Prostate gland (tissue), 2 donors: ENCODE results near the gene TIPARP. TPM values are rescaled to one million over a fixed set of nuclear protein-coding genes. Genes with fewer than 3 reads are reported as not detected.

ENCODE experiments used
- DNase-seq: peaks from one replicate; pipeline ENCODE4 v3.0.0-alpha.2; 2019; ENCODE audit warnings: low spot score
- H3K27ac ChIP-seq, 2 donors: fragments of 200-600 bp; sonication (generic); 2 replicates each; pipeline ENCODE4 v1.5.1; 2017 to 2019
- H3K27me3 ChIP-seq: fragments of 200-600 bp; sonication (generic); replicated peaks from 2 replicates; pipeline ENCODE4 v1.5.1; 2019; ENCODE audit not compliant: insufficient read depth
- H3K36me3 ChIP-seq, 2 donors: fragments of 200-600 bp; sonication (generic); 1 replicate in 1 of 2; 2 replicates in 1 of 2; pipeline versions ENCODE4 v1.5.1 to v1.8.1; 2017 to 2019
- H3K4me1 ChIP-seq: fragments of 200-600 bp; sonication (generic); replicated peaks from 2 replicates; pipeline ENCODE4 v1.5.1; 2019
- H3K4me3 ChIP-seq, 2 donors: fragments of 200-600 bp; sonication (generic); 2 replicates each; pipeline ENCODE4 v1.5.1; 2017 to 2019
- H3K9me3 ChIP-seq: fragments of 200-600 bp; sonication (generic); 2 replicates; pipeline ENCODE4 v1.5.1; 2017
- CTCF ChIP-seq, 4 experiments: fragments of 200-600 bp in 2 of 4; fragments of 450-650 bp in 2 of 4; sonication (generic) in 2 of 4; IDR thresholded peaks; 1 replicate in 3 of 4; 2 replicates in 1 of 4; pipeline ENCODE4 v1.5.1; 2016 to 2019; ENCODE audit warnings: antibody characterized with exemption in 4 of 4, mild to moderate bottlenecking in 2 of 4, moderate library complexity in 2 of 4
- POLR2A ChIP-seq: fragments of 450-650 bp; IDR thresholded peaks from one replicate; pipeline ENCODE4 v1.6.1; 2016; ENCODE audit warnings: antibody characterized with exemption, mild to moderate bottlenecking
- POLR2AphosphoS5 ChIP-seq: sonication (generic); formaldehyde crosslinking; IDR thresholded peaks from one replicate; pipeline ENCODE4 v1.6.1; 2017; ENCODE audit warnings: antibody characterized with exemption
- WGBS: methylation state at CpG from one replicate; pipeline ENCODE4 v1.1.5; 2018; 5-methylcytosine and 5-hydroxymethylcytosine counted together
- intact Hi-C: fragments of 100-400 bp; cut with DNase I; formaldehyde crosslinking; loops from one replicate; pipeline ENCODE4 v1.14.2; 2022
- total RNA-seq, 2 donors: library from RNA; depleted of rRNA; stranded (reverse); fragments of >200 nt; gene quantifications; one replicate each; pipeline ENCODE4 v1.1.0, GENCODE V29; 2016

The TIPARP gene
- total RNA-seq, 2 donors from 2014 or later = 31.9 to 52.0 TPM

DNA sequence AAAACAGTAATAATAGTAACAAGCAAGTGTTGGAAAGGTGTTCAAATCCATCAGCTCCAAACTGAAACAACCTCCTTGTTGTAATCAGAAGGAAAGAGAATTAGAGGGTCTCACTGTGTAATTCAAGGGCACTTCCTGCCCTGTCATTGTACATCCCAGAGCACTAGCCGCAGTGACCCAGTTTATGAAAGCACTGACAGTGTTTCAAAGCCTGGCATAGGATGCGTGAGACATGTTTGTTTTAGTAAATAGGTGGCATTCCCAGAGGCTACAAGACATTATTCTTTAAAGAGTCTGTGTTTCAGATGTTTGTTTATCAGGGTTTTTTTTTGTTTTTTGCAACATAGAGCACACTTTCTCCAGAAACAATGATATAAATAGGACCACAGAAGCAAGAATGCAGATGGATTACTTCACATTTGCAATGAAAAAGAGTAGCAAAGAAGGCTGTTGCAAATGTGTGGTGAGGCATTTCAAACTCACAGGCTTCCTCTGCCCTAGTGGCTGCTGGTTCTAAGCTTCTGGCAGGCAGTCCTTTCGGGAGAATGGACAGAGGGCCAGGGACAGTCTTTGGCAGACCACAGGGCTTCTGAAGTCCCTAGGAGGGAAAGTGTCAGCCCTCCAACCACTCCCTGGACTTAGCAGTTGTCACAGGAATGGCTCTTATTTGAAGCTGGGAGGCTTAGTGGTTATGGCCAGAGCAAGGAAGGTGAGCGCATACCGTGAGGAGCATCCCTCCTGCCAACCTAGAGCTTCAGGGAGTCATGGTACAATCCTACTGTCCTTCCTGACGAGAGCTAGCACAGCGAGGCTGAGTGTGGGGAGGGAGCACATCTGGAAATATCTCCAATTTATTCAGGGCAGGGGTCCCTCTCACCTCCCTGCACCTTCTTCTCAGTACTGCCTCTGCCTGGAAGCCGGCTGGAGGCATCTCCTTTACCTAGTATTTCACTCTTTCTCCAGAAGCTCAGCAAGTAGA, 31.4 kb upstream of the TIPARP start:
- H3K9me3 ChIP-seq = no peaks in the 10 kb centered on the region
- no peaks in the 10 kb centered on the region for H3K36me3 ChIP-seq
- DNase-seq = no peak
- WGBS = 77% methylated on average over 8 of the region's 8 CpGs
- TF ChIP-seq CTCF (IDR thresholded peaks at IDR 0.05) (no peak), POLR2A (no peak)
- no peak overlapping the region for H3K27ac ChIP-seq
- H3K4me1 ChIP-seq = no peaks in the 10 kb centered on the region
- no peak overlapping the region for H3K4me3 ChIP-seq
- H3K27me3 ChIP-seq = no peaks in the 10 kb centered on the region
- intact Hi-C loops = no loop called here

- H3K4me3 ChIP-seq = no peak overlapping the region
- intact Hi-C loops = no loop called here
- no peak for DNase-seq
- 53% methylated on average over 6 of the region's 6 CpGs for WGBS
- H3K36me3 ChIP-seq = no peaks in the 10 kb centered on the region
- H3K4me1 ChIP-seq = no peaks in the 10 kb centered on the region
- TF ChIP-seq POLR2A (no peak), POLR2AphosphoS5 (no peak), CTCF (IDR thresholded peaks at IDR 0.05) (no peak)
- H3K27me3 ChIP-seq = no peaks in the 10 kb centered on the region
- no peaks in the 10 kb centered on the region for H3K9me3 ChIP-seq
- H3K27ac ChIP-seq = no peak overlapping the region
Measured at GRCh38 chr3:156643729-156644389, 30.5 kb upstream of the TIPARP start.

- Histone ChIP-seq H3K27me3 (no peaks in the 10 kb centered on the region), H3K4me3 (no peak overlapping the region), H3K36me3 (no peaks in the 10 kb centered on the region), H3K9me3 (no peaks in the 10 kb centered on the region), H3K27ac (no peak overlapping the region), H3K4me1 (no peaks in the 10 kb centered on the region)
- intact Hi-C loops = no loop called here
- TF ChIP-seq POLR2A = no peak
- no peak for TF ChIP-seq CTCF (IDR thresholded peaks at IDR 0.05)
- no peak for TF ChIP-seq POLR2AphosphoS5
- DNase-seq = no peak
Measured at GRCh38 chr3:156644958-156645357, 29.4 kb upstream of the TIPARP start.

GRCh38 chr3:156646958-156647357, 27.4 kb upstream of the TIPARP start:
- intact Hi-C loops = no loop called here
- H3K4me1 ChIP-seq = no peaks in the 10 kb centered on the region
- no peaks in the 10 kb centered on the region for H3K9me3 ChIP-seq
- no peak for TF ChIP-seq POLR2AphosphoS5
- TF ChIP-seq CTCF (IDR thresholded peaks at IDR 0.05) = no peak
- TF ChIP-seq POLR2A = no peak
- no peak overlapping the region for H3K4me3 ChIP-seq
- H3K36me3 ChIP-seq = no peaks in the 10 kb centered on the region
- no peak for DNase-seq
- no peak overlapping the region for H3K27ac ChIP-seq
- H3K27me3 ChIP-seq = no peaks in the 10 kb centered on the region
